Panc1 (cell line): Measurements from ENCODE around the gene SPANXB1.

Experiments used
- CTCF ChIP-seq: fragments of 450-650 bp; IDR thresholded peaks from 2 replicates; pipeline ENCODE4 v1.5.1; 2017; ENCODE audit warnings: mild to moderate bottlenecking
- POLR2AphosphoS5 ChIP-seq: IDR thresholded peaks from 2 replicates; pipeline ENCODE4 v1.6.1; 2012; ENCODE audit warnings: mild to moderate bottlenecking, low read depth, low read length, moderate library complexity

- no peak for TF ChIP-seq CTCF
- no peak for TF ChIP-seq POLR2AphosphoS5
Measured at GRCh38 chrX:140975472-140975871, 26.9 kb upstream of the SPANXB1 start.
